Karpas-422 (cell line): Measurements from ENCODE around the gene CUL9. TPM values are rescaled to one million over a fixed set of nuclear protein-coding genes. Genes with fewer than 3 reads are reported as not detected.

Source experiments
- DNase-seq: peaks from one replicate; pipeline ENCODE4 v3.0.0-alpha.2; 2015
- H2AFZ ChIP-seq: fragments of 200-600 bp; sonication (generic); 2 replicates; pipeline ENCODE4 v1.6.1; 2014; ENCODE audit warnings: antibody characterized with exemption, low read length, mixed read lengths
- H3K27ac ChIP-seq: fragments of 200-600 bp; sonication (generic); 2 replicates; pipeline ENCODE4 v1.5.1; 2014; ENCODE audit warnings: mild to moderate bottlenecking, low read length, moderate library complexity
- H3K27me3 ChIP-seq: fragments of 200-600 bp; sonication (generic); 2 replicates; pipeline ENCODE4 v1.6.1; 2014; ENCODE audit warnings: low read length, mixed read lengths
- H3K36me3 ChIP-seq: fragments of 200-600 bp; sonication (generic); 2 replicates; pipeline ENCODE4 v1.6.1; 2014; ENCODE audit warnings: low read length, mixed read lengths; ENCODE audit not compliant: insufficient read depth
- H3K4me1 ChIP-seq: fragments of 200-600 bp; sonication (generic); 2 replicates; pipeline ENCODE4 v1.6.1; 2014; ENCODE audit warnings: mild to moderate bottlenecking, low read length, mixed read lengths
- H3K4me2 ChIP-seq: fragments of 200-600 bp; sonication (generic); 2 replicates; pipeline ENCODE4 v1.6.1; 2014; ENCODE audit warnings: low read length, low read depth, mild to moderate bottlenecking; ENCODE audit not compliant: poor library complexity, severe bottlenecking
- H3K4me3 ChIP-seq: fragments of 200-600 bp; sonication (generic); 2 replicates; pipeline ENCODE4 v1.5.1; 2014; ENCODE audit warnings: mild to moderate bottlenecking, antibody characterized with exemption, low read length, mixed read lengths
- H3K79me2 ChIP-seq: fragments of 200-600 bp; sonication (generic); 2 replicates; pipeline ENCODE4 v1.6.1; 2014; ENCODE audit warnings: mild to moderate bottlenecking, low read length, mixed read lengths
- H3K9ac ChIP-seq: fragments of 200-600 bp; sonication (generic); 2 replicates; pipeline ENCODE4 v1.6.0; 2014; ENCODE audit warnings: low read length
- H3K9me2 ChIP-seq: fragments of 200-600 bp; sonication (generic), shearing (Covaris generic); replicated peaks from 2 replicates; pipeline ENCODE4 v1.6.0; 2014; ENCODE audit warnings: mild to moderate bottlenecking, low read length, moderate library complexity; ENCODE audit not compliant: insufficient read depth
- H3K9me3 ChIP-seq: fragments of 300-700, 200-600 bp; sonication (generic); 2 replicates; pipeline ENCODE4 v1.6.1; 2014; ENCODE audit warnings: low read length, mixed read lengths
- H4K20me1 ChIP-seq: fragments of 200-600 bp; sonication (generic); 2 replicates; pipeline ENCODE4 v1.6.1; 2014; ENCODE audit warnings: mild to moderate bottlenecking, antibody characterized with exemption, low read length, low read depth; ENCODE audit not compliant: insufficient read depth
- total RNA-seq: library from RNA; depleted of rRNA; stranded (reverse); fragments of >200 nt; shearing (Covaris generic); gene quantifications from 2 replicates; pipeline ENCODE4 v1.2.3, GENCODE V29; 2014; ENCODE audit warnings: low replicate concordance

CUL9 gene
- total RNA-seq, 1 experiment from 2014 or later: 34.9 TPM

- Histone ChIP-seq H3K4me3 (peak within 1 kb of the TSS; percentile 90), H4K20me1 (peaks cover 30% of the 10 kb centered on the region), H3K79me2 (peaks cover 36% of the 10 kb centered on the region), H3K9ac (peak within 1 kb of the TSS; percentile 97), H3K4me1 (peaks cover 35% of the 10 kb centered on the region), H3K27me3 (no peaks in the 10 kb centered on the region), H3K4me2 (peak within 1 kb of the TSS; percentile 95), H3K9me3 (no peaks in the 10 kb centered on the region), H3K27ac (peak within 1 kb of the TSS; percentile 69), H2AFZ (peak within 1 kb of the TSS; percentile 61; the same call in 1 of the 2 replicates), H3K9me2 (no peaks in the 10 kb centered on the region), H3K36me3 (peaks cover 14% of the 10 kb centered on the region; the same call in 1 of the 2 replicates)
- peak; percentile 100 for DNase-seq
Observed at GRCh38 chr6:43170931-43171706, 10.9 kb upstream of the CUL9 start, which contains the start of gene SRF. TSS of gene SRF (plus strand) at chr6:43171269. CDS start at chr6:43171657, 388 bp downstream.

DNA sequence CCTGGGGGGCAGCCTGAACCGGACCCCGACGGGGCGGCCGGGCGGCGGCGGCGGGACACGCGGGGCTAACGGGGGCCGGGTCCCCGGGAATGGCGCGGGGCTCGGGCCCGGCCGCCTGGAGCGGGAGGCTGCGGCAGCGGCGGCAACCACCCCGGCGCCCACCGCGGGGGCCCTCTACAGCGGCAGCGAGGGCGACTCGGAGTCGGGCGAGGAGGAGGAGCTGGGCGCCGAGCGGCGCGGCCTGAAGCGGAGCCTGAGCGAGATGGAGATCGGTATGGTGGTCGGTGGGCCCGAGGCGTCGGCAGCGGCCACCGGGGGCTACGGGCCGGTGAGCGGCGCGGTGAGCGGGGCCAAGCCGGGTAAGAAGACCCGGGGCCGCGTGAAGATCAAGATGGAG is 10.3 kb upstream of the CUL9 start:
- Histone ChIP-seq H3K36me3 (peaks cover 17% of the 10 kb centered on the region; the same call in 1 of the 2 replicates), H3K27me3 (no peaks in the 10 kb centered on the region), H4K20me1 (peaks cover 30% of the 10 kb centered on the region), H3K9ac (peak overlapping the region; percentile 97), H3K4me1 (peaks cover 35% of the 10 kb centered on the region), H3K4me3 (peak overlapping the region; percentile 90), H3K9me2 (no peaks in the 10 kb centered on the region), H3K79me2 (peaks cover 38% of the 10 kb centered on the region), H2AFZ (no peak overlapping the region), H3K4me2 (peak overlapping the region; percentile 95), H3K27ac (peak overlapping the region; percentile 69), H3K9me3 (no peaks in the 10 kb centered on the region)
- DNase-seq: peak; percentile 70

DNA sequence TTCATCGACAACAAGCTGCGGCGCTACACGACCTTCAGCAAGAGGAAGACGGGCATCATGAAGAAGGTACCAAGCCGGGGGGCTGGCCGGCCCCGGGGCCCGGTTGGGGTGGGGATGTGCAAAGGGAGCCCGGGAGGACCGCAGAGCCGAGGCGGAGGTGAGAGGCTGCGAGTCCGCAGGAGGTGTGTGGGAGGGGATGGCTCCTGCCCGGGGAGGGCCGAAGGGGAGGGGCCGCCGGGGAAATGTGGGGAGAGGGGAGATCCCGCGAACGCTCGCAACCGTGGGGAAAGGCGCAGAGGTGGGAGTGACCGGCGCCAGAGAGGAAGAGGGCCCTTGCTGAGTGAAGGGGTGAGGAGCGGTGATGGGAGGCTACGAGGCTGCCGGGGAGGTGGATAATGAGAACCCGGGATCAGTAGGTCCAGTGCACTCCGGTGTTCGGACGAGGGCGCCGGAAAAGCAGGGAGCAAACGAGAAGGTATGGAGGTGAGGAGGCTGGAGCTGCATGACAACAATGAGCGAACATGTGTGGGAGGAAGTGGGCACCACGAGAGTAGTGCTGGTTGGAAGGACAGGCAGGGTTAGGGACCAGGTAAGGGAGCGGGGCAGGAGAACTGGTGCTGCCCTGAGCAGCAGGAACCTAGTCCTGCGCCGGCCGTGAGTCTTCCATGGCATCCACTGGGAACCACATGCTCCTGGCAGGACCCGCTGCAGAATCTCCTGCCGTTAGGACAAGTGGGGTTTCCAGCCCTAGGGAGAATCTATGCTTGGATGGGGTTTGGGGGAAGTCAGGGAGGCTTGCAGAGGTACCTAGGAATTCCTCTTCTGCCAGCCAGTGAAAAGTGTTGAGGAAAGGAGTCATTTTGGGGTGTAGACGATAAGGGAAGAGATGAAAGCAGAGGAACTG is 9.6 kb upstream of the CUL9 start:
- peaks cover 35% of the 10 kb centered on the region for H3K4me1 ChIP-seq

DNA sequence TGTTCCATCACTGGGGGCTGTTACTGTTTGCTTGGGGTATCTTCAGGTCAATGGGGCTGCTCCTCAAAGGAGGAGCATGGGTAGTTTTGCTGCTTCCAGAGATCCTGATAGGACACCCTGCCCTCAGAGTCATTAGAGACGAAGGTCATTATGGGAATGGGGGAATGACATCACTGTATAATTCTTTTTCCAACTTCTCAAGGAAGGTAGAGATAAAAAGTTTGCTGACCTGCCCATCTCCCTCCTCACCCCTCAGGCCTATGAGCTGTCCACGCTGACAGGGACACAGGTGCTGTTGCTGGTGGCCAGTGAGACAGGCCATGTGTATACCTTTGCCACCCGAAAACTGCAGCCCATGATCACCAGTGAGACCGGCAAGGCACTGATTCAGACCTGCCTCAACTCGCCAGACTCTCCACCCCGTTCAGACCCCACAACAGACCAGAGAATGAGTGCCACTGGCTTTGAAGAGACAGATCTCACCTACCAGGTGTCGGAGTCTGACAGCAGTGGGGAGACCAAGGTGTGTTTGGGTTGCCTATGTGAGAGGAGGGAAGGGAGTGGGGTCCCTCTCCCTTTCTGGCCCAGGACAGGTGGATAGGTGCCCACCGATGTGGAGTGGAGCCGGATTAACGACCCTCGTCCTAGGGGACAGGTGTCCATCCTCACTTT is 8.3 kb upstream of the CUL9 start:
- no peak for DNase-seq
- Histone ChIP-seq H4K20me1 (peaks cover 30% of the 10 kb centered on the region), H3K4me3 (peak overlapping the region; percentile 90), H3K9ac (peak overlapping the region; percentile 97), H3K9me3 (no peaks in the 10 kb centered on the region), H3K4me2 (peak overlapping the region; percentile 95), H3K27ac (peak overlapping the region; percentile 69), H3K9me2 (no peaks in the 10 kb centered on the region), H3K79me2 (peaks cover 39% of the 10 kb centered on the region), H3K27me3 (no peaks in the 10 kb centered on the region), H3K4me1 (peaks cover 35% of the 10 kb centered on the region), H2AFZ (no peak overlapping the region), H3K36me3 (peaks cover 23% of the 10 kb centered on the region; the same call in 1 of the 2 replicates)

More for the DNA sequence above, 9.6 kb upstream of the CUL9 start:
- peaks cover 19% of the 10 kb centered on the region; the same call in 1 of the 2 replicates for H3K36me3 ChIP-seq
- DNase-seq: peak; percentile 72
- H3K9me2 ChIP-seq: no peaks in the 10 kb centered on the region
- H3K4me2 ChIP-seq: peak overlapping the region; percentile 95
- peaks cover 30% of the 10 kb centered on the region for H4K20me1 ChIP-seq
- no peaks in the 10 kb centered on the region for H3K27me3 ChIP-seq
- H3K79me2 ChIP-seq: peaks cover 39% of the 10 kb centered on the region
- no peaks in the 10 kb centered on the region for H3K9me3 ChIP-seq
- H2AFZ ChIP-seq: no peak overlapping the region
- H3K4me3 ChIP-seq: peak overlapping the region; percentile 90
- H3K27ac ChIP-seq: peak overlapping the region; percentile 69
- peak overlapping the region; percentile 97 for H3K9ac ChIP-seq

DNA sequence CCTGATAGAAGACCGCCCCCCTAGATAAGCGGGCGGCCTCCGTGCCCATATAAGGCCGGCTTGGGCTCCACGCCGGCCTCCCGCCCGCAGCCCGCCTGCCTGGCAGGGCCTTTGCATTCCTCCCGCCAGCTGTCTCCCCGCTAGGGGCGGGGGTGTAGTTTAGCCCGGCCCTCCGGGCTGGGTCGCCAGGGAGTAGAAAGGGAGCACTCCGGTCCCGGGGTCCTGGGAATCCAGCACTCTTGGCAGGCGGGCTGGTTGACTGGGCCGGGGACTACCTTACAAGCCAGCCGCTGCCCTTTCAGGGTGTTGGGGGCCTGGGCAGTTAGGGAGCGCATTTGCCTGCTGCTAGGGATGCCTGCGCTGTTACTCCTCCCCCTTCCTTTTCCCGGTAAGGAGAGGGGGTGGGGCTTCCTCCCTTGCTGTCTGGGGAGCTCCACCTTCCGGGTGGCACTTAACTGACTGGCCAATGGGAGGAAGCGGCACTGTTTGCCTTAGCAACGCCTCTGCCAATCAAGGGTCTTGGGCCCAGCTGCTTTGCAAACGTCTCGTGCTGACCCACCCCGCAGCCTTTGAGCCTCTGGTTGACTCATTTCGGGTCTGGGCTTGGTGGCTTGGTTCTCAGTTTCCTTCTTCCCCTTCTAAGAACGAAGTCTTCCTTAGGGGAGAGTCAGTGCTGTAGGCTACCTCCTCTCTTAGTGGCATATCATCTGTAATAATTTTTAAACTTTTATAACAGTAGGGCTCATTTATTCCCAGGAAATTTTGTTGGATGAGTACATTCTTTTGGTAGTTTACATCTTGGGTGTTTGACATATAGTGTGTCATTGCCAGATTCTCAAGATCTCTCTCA is 7.5 kb upstream of the CUL9 start:
- peak overlapping the region; percentile 90 for H3K4me3 ChIP-seq

DNA sequence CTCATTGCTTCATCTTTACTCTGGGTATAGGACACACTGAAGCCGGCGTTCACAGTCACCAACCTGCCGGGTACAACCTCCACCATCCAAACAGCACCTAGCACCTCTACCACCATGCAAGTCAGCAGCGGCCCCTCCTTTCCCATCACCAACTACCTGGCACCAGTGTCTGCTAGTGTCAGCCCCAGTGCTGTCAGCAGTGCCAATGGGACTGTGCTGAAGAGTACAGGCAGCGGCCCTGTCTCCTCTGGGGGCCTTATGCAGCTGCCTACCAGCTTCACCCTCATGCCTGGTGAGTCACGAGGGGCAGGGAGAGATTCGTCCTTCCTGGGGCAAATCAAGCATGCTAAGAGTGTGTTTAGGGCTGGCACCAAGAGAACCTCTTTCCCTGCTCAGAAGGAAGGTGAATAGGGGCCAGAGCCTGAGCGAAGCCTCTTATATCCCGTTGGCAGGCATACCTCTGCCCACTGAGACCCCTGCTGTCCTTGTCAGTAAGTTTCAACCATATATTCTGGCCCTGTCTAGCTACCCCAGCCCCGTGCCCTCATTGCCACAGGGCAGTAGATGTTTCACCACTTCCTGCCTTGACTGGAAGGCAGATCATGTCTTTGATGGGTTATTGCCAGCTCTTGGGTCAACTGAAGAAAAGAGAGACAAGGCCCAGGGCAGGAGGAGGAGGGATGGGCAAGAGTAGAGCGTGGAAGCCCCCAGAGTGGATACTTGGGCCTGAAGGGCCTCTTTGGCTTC is 6.1 kb upstream of the CUL9 start:
- no peaks in the 10 kb centered on the region for H3K27me3 ChIP-seq
- H3K36me3 ChIP-seq: peaks cover 26% of the 10 kb centered on the region; the same call in 1 of the 2 replicates
- no peak for DNase-seq
- no peak overlapping the region for H2AFZ ChIP-seq
- H3K9me3 ChIP-seq: no peaks in the 10 kb centered on the region
- H3K4me1 ChIP-seq: peaks cover 32% of the 10 kb centered on the region
- no peak overlapping the region for H3K9ac ChIP-seq
- H4K20me1 ChIP-seq: peaks cover 30% of the 10 kb centered on the region
- no peak overlapping the region for H3K4me3 ChIP-seq
- no peak overlapping the region for H3K4me2 ChIP-seq
- peaks cover 39% of the 10 kb centered on the region for H3K79me2 ChIP-seq
- H3K9me2 ChIP-seq: no peaks in the 10 kb centered on the region
- H3K27ac ChIP-seq: no peak overlapping the region

More for the DNA sequence above, 7.5 kb upstream of the CUL9 start:
- peak overlapping the region; percentile 95 for H3K4me2 ChIP-seq
- H3K9me3 ChIP-seq: no peaks in the 10 kb centered on the region
- peak; percentile 98 for DNase-seq
- peaks cover 26% of the 10 kb centered on the region; the same call in 1 of the 2 replicates for H3K36me3 ChIP-seq
- H3K9ac ChIP-seq: peak overlapping the region; percentile 97
- no peak overlapping the region for H2AFZ ChIP-seq
- H3K9me2 ChIP-seq: no peaks in the 10 kb centered on the region
- H3K4me1 ChIP-seq: peaks cover 35% of the 10 kb centered on the region
- H3K79me2 ChIP-seq: peaks cover 39% of the 10 kb centered on the region
- H3K27me3 ChIP-seq: no peaks in the 10 kb centered on the region
- H3K27ac ChIP-seq: peak overlapping the region; percentile 69
- H4K20me1 ChIP-seq: peaks cover 30% of the 10 kb centered on the region

GRCh38 chr6:43176423-43176786 is 5.6 kb upstream of the CUL9 start:
- Histone ChIP-seq H3K27ac (no peak overlapping the region), H3K4me1 (peaks cover 37% of the 10 kb centered on the region)

More at GRCh38 chr6:43176423-43176786, 5.6 kb upstream of the CUL9 start:
- no peak for DNase-seq
- no peak overlapping the region for H3K4me2 ChIP-seq
- no peak overlapping the region for H3K9ac ChIP-seq
- peaks cover 39% of the 10 kb centered on the region for H3K79me2 ChIP-seq
- H3K9me3 ChIP-seq: no peaks in the 10 kb centered on the region
- H3K36me3 ChIP-seq: peaks cover 26% of the 10 kb centered on the region; the same call in 1 of the 2 replicates
- H3K27me3 ChIP-seq: no peaks in the 10 kb centered on the region
- H3K9me2 ChIP-seq: no peaks in the 10 kb centered on the region
- no peak overlapping the region for H3K4me3 ChIP-seq
- no peak overlapping the region for H2AFZ ChIP-seq
- H4K20me1 ChIP-seq: peaks cover 30% of the 10 kb centered on the region
